GM19468 (cell line): Measurements from ENCODE around the gene KIAA0513.

ENCODE experiments used
- ATAC-seq: cut with Tn5 transposase; IDR thresholded peaks from one replicate; pipeline ENCODE4 v1.9.1; 2021; ENCODE audit warnings: mild to moderate bottlenecking, moderate library complexity, moderate number of reproducible peaks; ENCODE audit not compliant: unreplicated experiment; ENCODE audit errors: extremely low read depth

The KIAA0513 gene

DNA sequence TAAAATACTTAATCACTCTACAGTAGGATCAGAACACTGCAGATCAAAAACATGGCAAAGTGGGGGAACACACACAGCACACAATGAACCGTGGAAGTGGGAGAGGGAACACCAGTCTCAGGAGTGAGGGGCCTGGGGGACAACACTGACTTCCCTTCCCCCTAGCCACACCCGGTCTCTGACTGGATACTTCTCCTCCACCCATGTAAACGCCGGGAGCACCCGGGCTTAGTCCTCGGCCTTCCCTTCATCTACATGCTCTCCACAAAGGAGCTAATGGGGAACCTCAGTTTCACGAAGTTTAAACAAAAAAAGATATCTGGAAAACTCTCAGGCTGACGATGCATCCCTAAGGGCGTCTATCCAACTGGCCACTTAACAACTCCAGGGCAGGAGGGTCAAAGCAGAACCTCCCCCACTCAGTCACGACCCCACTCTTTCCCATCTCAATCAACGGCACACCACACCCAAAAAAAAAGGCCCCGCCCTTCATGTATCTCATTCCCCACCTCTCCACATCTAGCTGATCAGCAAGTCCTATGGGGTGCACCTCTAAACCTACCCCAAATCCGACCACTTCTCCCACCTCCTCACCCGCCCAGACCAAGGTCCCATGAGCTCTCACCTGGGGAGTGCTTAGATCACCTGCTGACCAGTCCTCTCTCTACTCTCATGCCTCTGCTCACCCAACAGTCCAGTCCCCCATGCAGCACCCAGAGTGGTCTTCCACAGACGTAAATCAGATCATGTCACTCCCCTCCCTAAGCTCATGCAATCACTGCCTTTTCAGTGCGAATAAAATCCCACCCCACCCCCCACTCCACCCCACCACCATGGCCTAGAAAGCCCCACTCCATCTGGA lies 23.6 kb upstream of the KIAA0513 start:
- ATAC-seq, result no peak

- ATAC-seq, result no peak
These were observed 22.9 kb upstream of the KIAA0513 start for GRCh38 chr16:85004587-85005205.

GRCh38 chr16:85005285-85006069 lies 22.1 kb upstream of the KIAA0513 start:
- no peak for ATAC-seq

DNA sequence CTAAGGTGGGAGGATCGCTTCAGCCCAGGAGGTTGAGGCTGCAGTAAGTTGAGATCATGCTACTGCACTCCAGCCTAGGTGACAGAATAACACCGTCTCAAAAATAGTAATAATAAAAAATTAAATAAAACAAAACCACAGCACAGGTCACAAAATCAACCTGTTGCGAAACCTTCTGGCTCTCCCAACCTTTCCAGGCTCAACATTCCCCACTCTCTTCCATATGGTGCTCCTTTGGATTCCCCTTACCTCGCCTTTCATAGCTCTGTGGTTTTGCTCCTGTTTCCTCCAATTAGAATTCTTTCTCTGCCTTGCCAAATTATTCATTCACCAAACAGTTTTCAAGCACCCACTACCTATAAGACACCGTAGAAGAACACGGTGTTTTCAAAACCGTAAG lies 21.0 kb upstream of the KIAA0513 start:
- ATAC-seq, result no peak

GRCh38 chr16:85007496-85008214 lies 19.9 kb upstream of the KIAA0513 start:
- ATAC-seq, result no peak

- no peak for ATAC-seq
These were observed 19.3 kb upstream of the KIAA0513 start for GRCh38 chr16:85008271-85008670.

- no peak for ATAC-seq
These were observed 17.1 kb upstream of the KIAA0513 start for GRCh38 chr16:85010446-85010930.

GRCh38 chr16:85010931-85011845 lies 16.4 kb upstream of the KIAA0513 start, which contains the start of gene ZDHHC7:
Gene ZDHHC7 (minus strand): TSS chr16:85011535. CDS start chr16:84990618, 20,917 bp downstream.
- peak; percentile 82 for ATAC-seq

- ATAC-seq, result no peak
These were observed 15.7 kb upstream of the KIAA0513 start for GRCh38 chr16:85011846-85012284.

- ATAC-seq, result no peak
These were observed 13.3 kb upstream of the KIAA0513 start for GRCh38 chr16:85014311-85014710.

DNA sequence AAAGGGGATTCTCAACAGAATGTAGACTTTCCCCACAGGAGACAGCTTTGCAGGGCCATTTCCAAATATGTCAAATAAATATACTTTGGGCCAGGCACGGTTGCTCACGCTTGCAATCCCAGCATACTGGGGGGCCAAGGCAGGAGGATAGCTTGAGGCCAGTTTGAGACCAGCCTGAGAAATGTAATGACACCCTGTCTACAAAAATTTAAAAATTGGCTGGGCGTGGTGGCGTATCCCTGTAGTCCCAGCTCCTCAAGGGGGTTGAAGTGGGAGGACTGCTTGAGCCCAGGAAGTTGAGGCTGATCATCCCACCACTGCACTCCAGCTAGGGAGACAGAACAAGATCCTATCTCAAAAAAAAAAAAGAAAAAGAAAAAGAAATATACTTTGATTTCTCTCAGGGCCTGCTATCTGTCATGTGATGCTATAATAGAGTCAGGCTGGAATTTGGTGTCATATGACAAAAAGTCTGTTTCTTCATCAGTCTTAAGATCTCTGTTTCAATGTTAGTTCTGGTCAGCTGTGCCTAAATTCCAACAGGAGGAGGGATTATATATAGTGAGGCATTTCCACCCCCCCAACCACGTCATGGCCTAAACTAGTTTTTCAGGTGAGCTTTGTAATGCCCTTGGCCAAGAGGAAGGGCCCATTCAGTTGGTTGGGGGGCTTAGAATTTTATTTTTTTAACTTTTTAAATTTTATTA lies 12.0 kb upstream of the KIAA0513 start:
- ATAC-seq, result no peak

DNA sequence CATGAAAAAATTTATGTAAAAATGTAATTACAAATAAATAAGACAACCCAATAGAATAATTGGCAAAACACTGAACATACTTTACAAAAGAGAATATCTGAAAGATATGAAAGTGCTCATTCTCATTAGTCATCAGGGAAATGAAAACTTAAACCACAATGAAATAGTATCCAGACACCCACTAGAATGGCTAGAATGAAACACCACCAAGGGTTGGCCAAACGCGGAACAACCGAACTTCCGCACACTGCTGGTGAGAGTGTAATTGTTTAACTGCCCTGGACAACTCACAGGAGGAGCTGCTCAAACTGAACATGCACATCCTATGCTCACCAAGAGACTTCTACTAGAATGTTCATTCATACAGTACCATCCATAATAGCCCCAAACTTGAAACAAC lies 10.4 kb upstream of the KIAA0513 start:
- ATAC-seq, result peak; percentile 52

DNA sequence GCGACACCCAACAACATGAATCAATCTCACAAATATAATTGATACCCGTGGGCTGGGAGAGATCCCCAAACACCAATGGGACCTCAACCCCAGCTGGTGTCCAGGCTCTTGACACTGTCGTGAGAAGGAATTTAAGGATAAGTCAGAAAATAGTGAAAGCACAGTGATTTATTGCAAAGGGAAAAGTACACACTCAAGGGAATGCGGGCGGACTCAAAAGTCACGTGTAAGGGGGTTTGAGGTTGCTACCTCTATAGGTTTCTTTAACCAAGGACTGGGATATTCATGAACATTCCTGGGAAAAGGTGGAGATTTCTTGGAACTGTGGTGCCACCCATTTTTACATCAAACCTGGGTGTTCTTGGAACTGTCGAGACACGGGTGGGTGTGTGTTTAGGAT lies 10.0 kb upstream of the KIAA0513 start:
- no peak for ATAC-seq

GRCh38 chr16:85018529-85019236 lies 8.9 kb upstream of the KIAA0513 start:
- ATAC-seq, result no peak

GRCh38 chr16:85019659-85020245 lies 7.8 kb upstream of the KIAA0513 start:
- no peak for ATAC-seq

DNA sequence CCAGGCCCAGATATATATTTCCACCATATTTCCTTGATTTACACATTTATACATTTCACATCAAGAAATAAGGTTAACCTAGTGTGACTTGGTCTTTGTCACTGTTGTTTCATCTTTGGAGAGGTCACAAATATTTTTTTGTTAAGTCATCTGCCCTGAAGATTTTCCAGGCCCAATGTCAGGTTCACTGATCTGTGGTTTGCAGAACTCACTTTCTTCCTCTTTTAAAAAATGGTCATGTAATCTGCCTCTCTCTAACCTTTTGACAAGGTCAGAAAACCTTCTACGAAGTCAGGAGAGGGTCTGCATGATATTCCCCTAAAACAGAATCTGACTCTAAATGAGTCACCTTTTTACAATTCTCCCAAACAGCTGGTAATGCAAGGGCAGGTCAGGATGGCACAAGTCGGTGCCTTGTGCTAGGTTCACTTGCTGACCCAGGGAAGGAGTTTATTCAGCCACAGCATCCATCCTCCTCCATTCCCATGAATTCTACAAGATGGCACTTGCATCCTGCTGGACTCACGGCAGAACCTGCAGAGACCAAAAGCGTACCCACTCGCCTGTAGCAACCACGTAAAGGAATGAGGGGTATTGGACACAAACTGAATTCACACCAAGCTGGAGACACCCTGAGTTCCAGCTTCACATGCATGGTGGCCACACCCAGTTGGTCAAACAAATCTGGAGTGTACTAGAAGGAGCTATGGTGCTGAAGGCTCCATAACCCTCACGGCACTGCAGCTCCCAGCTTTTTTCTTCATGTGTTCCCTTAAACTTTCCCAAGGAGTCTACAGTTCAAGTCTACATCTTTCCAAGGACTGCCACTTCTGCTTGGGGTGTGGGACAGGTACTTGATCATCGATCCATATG lies 1.6 kb upstream of the KIAA0513 start:
- ATAC-seq, result no peak
